Activated effector memory CD4-positive, alpha-beta T cell treated with anti-CD3 and anti-CD28 coated beads, Interleukin-2, amount 50 U/mL, for 16 hours (primary cell): Measurements from ENCODE around the gene CRACR2A.
A peak's percentile ranks its signal among the peaks of the same experiment; 100 is the strongest.

Experiments
- DNase-seq: peaks from one replicate; pipeline ENCODE4 v3.0.0-alpha.2; 2020

The CRACR2A gene

GRCh38 chr12:3751151-3752095, 1.5 kb downstream of the CRACR2A start:
- no peak for DNase-seq

- DNase-seq: no peak
Observed at GRCh38 chr12:3750616-3751015, 2.3 kb downstream of the CRACR2A start.

GRCh38 chr12:3748620-3749019, 4.3 kb downstream of the CRACR2A start:
- no peak for DNase-seq

- DNase-seq: no peak
Observed at GRCh38 chr12:3747976-3748619, 4.8 kb downstream of the CRACR2A start.

GRCh38 chr12:3747543-3747942, 5.4 kb downstream of the CRACR2A start:
- peak; percentile 69 for DNase-seq

GRCh38 chr12:3746758-3747157, 6.2 kb downstream of the CRACR2A start:
- no peak for DNase-seq

GRCh38 chr12:3745152-3745551, 7.8 kb downstream of the CRACR2A start:
- no peak for DNase-seq

- DNase-seq: no peak
Observed at GRCh38 chr12:3744229-3744901, 8.5 kb downstream of the CRACR2A start.

GRCh38 chr12:3743803-3744202, 9.1 kb downstream of the CRACR2A start:
- no peak for DNase-seq

GRCh38 chr12:3741882-3742672, 10.8 kb downstream of the CRACR2A start:
- DNase-seq: no peak

- no peak for DNase-seq
Observed at GRCh38 chr12:3740480-3741231, 12.3 kb downstream of the CRACR2A start.

GRCh38 chr12:3735432-3735831, 17.5 kb downstream of the CRACR2A start:
- DNase-seq: no peak

GRCh38 chr12:3732901-3733300, 20.0 kb downstream of the CRACR2A start:
- no peak for DNase-seq

GRCh38 chr12:3730111-3730510, 22.8 kb downstream of the CRACR2A start:
- DNase-seq: no peak

GRCh38 chr12:3728686-3729085, 24.2 kb downstream of the CRACR2A start:
- no peak for DNase-seq

GRCh38 chr12:3727877-3728632, 24.9 kb downstream of the CRACR2A start:
- DNase-seq: no peak

- no peak for DNase-seq
Observed at GRCh38 chr12:3727354-3727753, 25.6 kb downstream of the CRACR2A start.

- DNase-seq: no peak
Observed at GRCh38 chr12:3726456-3726855, 26.5 kb downstream of the CRACR2A start.

- DNase-seq: no peak
Observed at GRCh38 chr12:3725388-3726115, 27.4 kb downstream of the CRACR2A start.
